ENCODE data around the gene ANKRD28. TPM values are rescaled to one million over a fixed set of nuclear protein-coding genes. Genes with fewer than 3 reads are reported as not detected.

The ANKRD28 gene
- total and polyA plus RNA-seq, 2 of the 4 experiments (the other 2 are of a cell fraction), result 52.6 to 211 TPM

- Histone ChIP-seq H3K14ac (replicated peaks; ENCODE audit: low read depth, low read length) (no peak overlapping the region), H3K4ac (ENCODE audit: low read depth, low read length) (peak overlapping the region; percentile 48; the same call in 1 of the 2 replicates), H2BK120ac (ENCODE audit: low read depth, low read length) (no peak overlapping the region; the same call in 1 of the 2 replicates), H2AK5ac (ENCODE audit: low read depth, low read length) (peak overlapping the region; percentile 69), H3K4me1 (ENCODE audit: control insufficient read depth, insufficient read depth, low read length) (peaks cover 3% of the 10 kb centered on the region; the same call in 1 of the 2 replicates), H4K8ac (ENCODE audit: low read depth in 2 of 2, low read length in 2 of 2) (peak overlapping the region in 1 of 2 experiments; percentile 51; a peak in 1 of 4 replicates), H4K20me1 (ENCODE audit: insufficient read depth, low read length) (no peaks in the 10 kb centered on the region), H3K56ac (ENCODE audit: extremely low read depth, insufficient read depth, low read length) (no peak overlapping the region), H3K79me1 (ENCODE audit: low read depth in 1 of 2, low read length in 2 of 2) (peaks cover 36 to 44% of the 10 kb centered on the region in 2 experiments), H2BK20ac (ENCODE audit: low read depth, low read length) (no peak overlapping the region), H3K4me2 (ENCODE audit: low read depth, low read length) (no peak overlapping the region), H3K4me3 (ENCODE audit: insufficient read depth, low read depth, low read length) (no peak overlapping the region), H3K9ac (ENCODE audit: low read depth, low read length) (no peak overlapping the region), H2BK15ac (ENCODE audit: low read depth, low read length) (0 out of 3 replicates have a peak overlapping the region, but pooled peaks have one; percentile 52), H3K23ac (ENCODE audit: low read depth, low read length) (peak overlapping the region; percentile 45), H3K18ac (ENCODE audit: low read depth, low read length) (no peak overlapping the region), H3K36me3 (ENCODE audit: control insufficient read depth, insufficient read depth, low read length) (no peaks in the 10 kb centered on the region), H4K5ac (ENCODE audit: low read depth, low read length) (no peak overlapping the region; the same call in 1 of the 2 replicates), H3K9me1 (ENCODE audit: insufficient read depth, low read length) (peaks cover 5% of the 10 kb centered on the region), H2BK5ac (ENCODE audit: low read depth, low read length, poor library complexity, severe bottlenecking) (no peak overlapping the region), H3K27ac (ENCODE audit: insufficient read depth, low read length) (no peak overlapping the region), H2AFZ (replicated peaks; ENCODE audit: low read length, poor library complexity) (no peak overlapping the region), H2AK9ac (replicated peaks; ENCODE audit: low read depth, low read length, poor library complexity) (no peak overlapping the region), H3K27me3 (ENCODE audit: control insufficient read depth, insufficient read depth, low read length) (no peaks in the 10 kb centered on the region), H4K91ac (ENCODE audit: insufficient read depth, low read depth, low read length) (no peak overlapping the region), H3K9me3 (ENCODE audit: control insufficient read depth, insufficient read depth, low read length) (no peaks in the 10 kb centered on the region)
- in situ Hi-C loops (cut with MboI; ENCODE audit: low sequenced_read_pairs) (loop anchor here (10.0 kb wide), 1 partner anchor 165 kb away; no protein-coding TSS in a partner anchor), dilution Hi-C loops (cut with HindIII; ENCODE audit: low sequenced_read_pairs, unreplicated experiment) (no loop called here), intact Hi-C loops (cut with micrococcal nuclease) (no loop called here)
- DNase-seq (no peak), ATAC-seq (ENCODE audit: low read depth) (no peak)
- no CpG with 5 or more reads among the region's 2 CpGs for WGBS, 2 experiments (ENCODE audit: extremely low coverage in 2 of 2, insufficient read length in 1 of 2)
- no peak for TF ChIP-seq NFE2L2 (IDR thresholded peaks at IDR 0.05; ENCODE audit: low read depth, low read length)
- TF ChIP-seq BHLHE40 (IDR thresholded peaks at IDR 0.05; ENCODE audit: low read depth, low read length), result no peak
- no peak for TF ChIP-seq CEBPB (IDR thresholded peaks at IDR 0.05; ENCODE audit: low read depth, low read length)
- no peak for TF ChIP-seq CTCF (conservative IDR thresholded peaks at IDR 0.05; ENCODE audit: low read depth, low read length)
- no peak for TF ChIP-seq CHD1 (IDR thresholded peaks at IDR 0.05; ENCODE audit: low read depth, low read length)
- TF ChIP-seq MAFK (IDR thresholded peaks at IDR 0.05; ENCODE audit: low read depth, low read length), result no peak
- TF ChIP-seq, protein P1, sequence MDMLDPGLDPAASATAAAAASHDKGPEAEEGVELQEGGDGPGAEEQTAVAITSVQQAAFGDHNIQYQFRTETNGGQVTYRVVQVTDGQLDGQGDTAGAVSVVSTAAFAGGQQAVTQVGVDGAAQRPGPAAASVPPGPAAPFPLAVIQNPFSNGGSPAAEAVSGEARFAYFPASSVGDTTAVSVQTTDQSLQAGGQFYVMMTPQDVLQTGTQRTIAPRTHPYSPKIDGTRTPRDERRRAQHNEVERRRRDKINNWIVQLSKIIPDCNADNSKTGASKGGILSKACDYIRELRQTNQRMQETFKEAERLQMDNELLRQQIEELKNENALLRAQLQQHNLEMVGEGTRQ (IDR thresholded peaks at IDR 0.05; ENCODE audit: low read depth, low read length), result no peak
- no peak for TF ChIP-seq SMC3 (IDR thresholded peaks at IDR 0.05; ENCODE audit: low read depth, low read length)
- TF ChIP-seq POLR2A (IDR thresholded peaks at IDR 0.05; ENCODE audit: low read depth, low read length), result no peak
- TF ChIP-seq MAZ (IDR thresholded peaks at IDR 0.05; ENCODE audit: borderline replicate concordance, low read depth, low read length), result no peak
- TF ChIP-seq RCOR1 (IDR thresholded peaks at IDR 0.05; ENCODE audit: insufficient replicate concordance, low read length), result no peak
- TF ChIP-seq, protein P2, sequence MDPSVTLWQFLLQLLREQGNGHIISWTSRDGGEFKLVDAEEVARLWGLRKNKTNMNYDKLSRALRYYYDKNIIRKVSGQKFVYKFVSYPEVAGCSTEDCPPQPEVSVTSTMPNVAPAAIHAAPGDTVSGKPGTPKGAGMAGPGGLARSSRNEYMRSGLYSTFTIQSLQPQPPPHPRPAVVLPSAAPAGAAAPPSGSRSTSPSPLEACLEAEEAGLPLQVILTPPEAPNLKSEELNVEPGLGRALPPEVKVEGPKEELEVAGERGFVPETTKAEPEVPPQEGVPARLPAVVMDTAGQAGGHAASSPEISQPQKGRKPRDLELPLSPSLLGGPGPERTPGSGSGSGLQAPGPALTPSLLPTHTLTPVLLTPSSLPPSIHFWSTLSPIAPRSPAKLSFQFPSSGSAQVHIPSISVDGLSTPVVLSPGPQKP (IDR thresholded peaks at IDR 0.05; ENCODE audit: borderline replicate concordance, low read depth, low read length), result no peak
- no peak for TF ChIP-seq RFX5 (IDR thresholded peaks at IDR 0.05; ENCODE audit: low read depth, low read length)
- CTCF ChIA-PET, result no interaction called here
- no TSS peak for BruUV-seq (replicated peaks)
- POLR2A ChIA-PET (ENCODE audit: unreplicated experiment), result no interaction called here
Observed at GRCh38 chr3:15809313-15809712, 11.5 kb upstream of the ANKRD28 start.

Measured in IMR-90 (cell line).